GM13976 (cell line): ENCODE data around the gene HEG1.

ENCODE experiments used
- DNase-seq: peaks from one replicate; pipeline ENCODE4 v3.0.0; 2012; ENCODE audit warnings: low spot score
- in situ Hi-C: fragments of 300-500 bp; cut with MboI; formaldehyde crosslinking; loops from one replicate; pipeline ENCODE4 v1.12.0; 2022; ENCODE audit warnings: low sequenced_read_pairs, mixed read lengths, inconsistent platforms; ENCODE audit not compliant: unreplicated experiment
- TF ChIP-seq, protein P1 (sequence below): IDR thresholded peaks from 2 replicates; pipeline ENCODE4 v1.5.1; 2012; ENCODE audit warnings: borderline replicate concordance, mild to moderate bottlenecking; ENCODE audit not compliant: insufficient read depth; ENCODE audit errors: extremely low read depth, missing control alignments, control extremely low read depth

The HEG1 gene

DNA sequence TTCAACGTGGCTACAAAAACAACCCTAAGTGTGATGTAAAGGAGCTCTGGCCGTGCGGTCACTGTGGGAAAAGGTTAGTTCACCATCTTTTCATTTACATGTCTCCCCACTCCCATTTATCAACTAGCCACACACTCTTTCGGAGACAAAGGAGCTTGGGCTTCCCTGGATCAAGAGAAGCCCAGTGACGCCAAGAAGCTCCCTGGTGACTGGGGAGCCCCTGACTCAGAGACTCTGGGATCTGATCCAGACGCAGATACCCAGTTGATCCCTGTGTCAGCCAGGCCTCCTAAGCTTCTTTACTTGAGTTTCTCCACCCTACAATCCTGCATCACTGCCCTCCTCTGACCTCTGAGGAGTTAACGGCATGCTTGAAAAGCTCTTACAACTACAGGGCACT lies 43.9 kb downstream of the HEG1 start:
- DNase-seq: no peak
- in situ Hi-C loops: no loop called here
- TF ChIP-seq, protein P1, sequence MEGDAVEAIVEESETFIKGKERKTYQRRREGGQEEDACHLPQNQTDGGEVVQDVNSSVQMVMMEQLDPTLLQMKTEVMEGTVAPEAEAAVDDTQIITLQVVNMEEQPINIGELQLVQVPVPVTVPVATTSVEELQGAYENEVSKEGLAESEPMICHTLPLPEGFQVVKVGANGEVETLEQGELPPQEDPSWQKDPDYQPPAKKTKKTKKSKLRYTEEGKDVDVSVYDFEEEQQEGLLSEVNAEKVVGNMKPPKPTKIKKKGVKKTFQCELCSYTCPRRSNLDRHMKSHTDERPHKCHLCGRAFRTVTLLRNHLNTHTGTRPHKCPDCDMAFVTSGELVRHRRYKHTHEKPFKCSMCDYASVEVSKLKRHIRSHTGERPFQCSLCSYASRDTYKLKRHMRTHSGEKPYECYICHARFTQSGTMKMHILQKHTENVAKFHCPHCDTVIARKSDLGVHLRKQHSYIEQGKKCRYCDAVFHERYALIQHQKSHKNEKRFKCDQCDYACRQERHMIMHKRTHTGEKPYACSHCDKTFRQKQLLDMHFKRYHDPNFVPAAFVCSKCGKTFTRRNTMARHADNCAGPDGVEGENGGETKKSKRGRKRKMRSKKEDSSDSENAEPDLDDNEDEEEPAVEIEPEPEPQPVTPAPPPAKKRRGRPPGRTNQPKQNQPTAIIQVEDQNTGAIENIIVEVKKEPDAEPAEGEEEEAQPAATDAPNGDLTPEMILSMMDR: no peak

DNA sequence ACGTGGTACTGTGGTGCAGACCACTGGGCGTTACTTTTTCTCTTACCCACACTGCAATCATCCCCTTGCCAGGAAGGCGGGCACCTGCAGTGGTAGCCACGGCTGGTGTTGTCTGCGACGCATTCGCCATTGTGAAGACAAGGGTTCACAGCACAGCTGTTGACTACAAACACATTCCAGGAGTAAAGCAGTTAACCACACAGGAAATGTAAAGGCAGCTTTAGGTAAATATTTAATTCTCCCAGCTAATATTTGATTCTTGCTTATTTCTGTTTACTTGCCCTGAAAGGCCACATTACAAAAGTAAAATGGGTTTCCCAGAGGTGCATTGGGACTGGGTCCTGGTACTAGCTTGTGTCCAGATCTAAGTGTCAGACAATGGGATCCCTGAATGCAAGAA lies 45.4 kb downstream of the HEG1 start:
- no peak for DNase-seq
- in situ Hi-C loops: no loop called here
- TF ChIP-seq, protein P1: no peak

- DNase-seq: no peak
- TF ChIP-seq, protein P1: no peak
- in situ Hi-C loops: no loop called here
Measured at GRCh38 chr3:125008766-125009165, 47.0 kb downstream of the HEG1 start.

GRCh38 chr3:125006291-125006731 lies 49.5 kb downstream of the HEG1 start:
- no peak for DNase-seq
- TF ChIP-seq, protein P1: no peak
- in situ Hi-C loops: no loop called here

DNA sequence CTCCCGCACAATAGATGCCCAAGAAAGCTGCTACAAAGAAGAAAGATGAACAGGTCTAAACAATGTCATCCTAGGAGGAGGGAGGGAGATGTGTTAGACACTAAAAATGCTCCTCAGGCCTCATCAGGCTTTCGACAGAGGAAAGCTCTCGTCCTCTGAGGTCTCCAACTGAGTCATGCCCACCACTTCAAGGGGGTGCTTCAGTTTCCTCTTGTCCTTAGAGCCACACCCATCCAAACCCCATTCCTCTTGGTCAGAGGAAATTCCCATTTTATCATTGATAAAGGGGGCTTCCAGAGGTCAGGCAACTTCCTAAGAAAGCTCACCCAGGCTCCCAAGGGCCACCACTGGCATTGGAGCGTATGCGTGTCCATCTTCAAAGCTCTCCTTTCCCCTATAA lies 50.1 kb downstream of the HEG1 start:
- DNase-seq: no peak
- TF ChIP-seq, protein P1: no peak
- in situ Hi-C loops: no loop called here

DNA sequence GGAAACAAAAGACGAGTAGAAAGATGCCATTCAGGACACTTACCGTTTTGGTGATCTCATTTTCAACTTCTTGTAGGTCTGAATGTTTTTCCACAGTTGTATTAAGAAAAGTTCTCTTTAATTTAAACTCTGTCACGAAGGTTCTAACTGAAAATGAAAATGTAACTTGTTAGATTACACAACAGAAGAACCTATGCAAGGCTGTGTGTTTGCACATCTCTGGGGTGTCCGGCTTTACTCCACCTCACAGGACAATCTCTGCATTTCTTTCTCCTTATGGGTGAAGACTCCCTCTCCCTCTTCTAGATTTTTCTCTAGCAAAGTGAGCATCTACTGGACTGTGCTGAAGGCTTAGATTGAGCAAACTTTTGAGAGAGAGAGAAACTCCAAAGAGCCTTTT lies 50.6 kb downstream of the HEG1 start:
- TF ChIP-seq, protein P1: no peak
- in situ Hi-C loops: no loop called here
- no peak for DNase-seq
